IMR-90 (cell line): Measurements from ENCODE around the gene BANP. TPM values are rescaled to one million over a fixed set of nuclear protein-coding genes. Genes with fewer than 3 reads are reported as not detected.
"Not testable (repeated sequence)": the region's sequence is repeated elsewhere in the genome, so short reads cannot be mapped to it uniquely, and the experiment has no call there.

Source experiments
- ATAC-seq: fragments of 200-7000 bp; cut with Tn5 transposase; 2 replicates; pipeline ENCODE4 v1.9.1; 2020; ENCODE audit warnings: low read depth, mild to moderate bottlenecking, moderate library complexity
- BruUV-seq: library from RNA; stranded (reverse); fragments of 400-500 nt; replicated peaks from 2 replicates; lab custom pipeline; 2021; lab: Mats Ljungman, UMichigan
- CTCF ChIA-PET: fragments of 300-600 bp; formaldehyde crosslinking; extraction: SDS; loops from one replicate; lab custom pipeline; 2021; ENCODE audit warnings: antibody characterized with exemption; lab: Yijun Ruan, JAX
- POLR2A ChIA-PET: fragments of 300-600 bp; sonication (Branson Sonifier 250); formaldehyde crosslinking; loops from one replicate; lab custom pipeline; 2022; ENCODE audit warnings: antibody characterized with exemption; ENCODE audit not compliant: unreplicated experiment; lab: Charles Lee
- DNase-seq: peaks from one replicate; pipeline ENCODE4 v3.0.0; 2013
- H2AFZ ChIP-seq: replicated peaks from 2 replicates; pipeline ENCODE3; 2013; ENCODE audit warnings: low read length, mild to moderate bottlenecking; ENCODE audit not compliant: poor library complexity
- H2AK5ac ChIP-seq: 2 replicates; pipeline ENCODE4 v1.6.1; 2013; ENCODE audit warnings: low read depth, low read length, inconsistent platforms
- H2AK9ac ChIP-seq: replicated peaks from 2 replicates; pipeline ENCODE3; 2013; ENCODE audit warnings: mild to moderate bottlenecking, low read depth, low read length, moderate library complexity; ENCODE audit not compliant: poor library complexity
- H2BK120ac ChIP-seq: 2 replicates; pipeline ENCODE4 v1.6.1; 2013; ENCODE audit warnings: low read depth, low read length, inconsistent platforms
- H2BK15ac ChIP-seq: 3 replicates; pipeline ENCODE4 v1.6.1; 2013; ENCODE audit warnings: low read depth, low read length, inconsistent platforms
- H2BK20ac ChIP-seq: 2 replicates; pipeline ENCODE4 v1.6.1; 2013; ENCODE audit warnings: low read depth, mild to moderate bottlenecking, inconsistent platforms, low read length, moderate library complexity
- H2BK5ac ChIP-seq: 2 replicates; pipeline ENCODE4 v1.6.1; 2013; ENCODE audit warnings: mild to moderate bottlenecking, low read depth, low read length, inconsistent platforms; ENCODE audit not compliant: poor library complexity, severe bottlenecking
- H3K14ac ChIP-seq: replicated peaks from 2 replicates; pipeline ENCODE4 v1.6.1; 2013; ENCODE audit warnings: low read depth, low read length, inconsistent platforms
- H3K18ac ChIP-seq: 2 replicates; pipeline ENCODE4 v1.6.1; 2013; ENCODE audit warnings: low read depth, low read length, control low read depth
- H3K23ac ChIP-seq: 2 replicates; pipeline ENCODE4 v1.6.1; 2013; ENCODE audit warnings: low read depth, low read length, inconsistent platforms
- H3K27ac ChIP-seq: 2 replicates; pipeline ENCODE4 v1.5.1; 2013; ENCODE audit warnings: mild to moderate bottlenecking, control low read depth, low read length; ENCODE audit not compliant: insufficient read depth
- H3K27me3 ChIP-seq: 2 replicates; pipeline ENCODE4 v1.6.1; 2013; ENCODE audit warnings: low read length; ENCODE audit not compliant: control insufficient read depth, insufficient read depth
- H3K36me3 ChIP-seq: 2 replicates; pipeline ENCODE4 v1.6.1; 2013; ENCODE audit warnings: low read length, mixed read lengths; ENCODE audit not compliant: control insufficient read depth, insufficient read depth
- H3K4ac ChIP-seq: 2 replicates; pipeline ENCODE4 v1.6.1; 2013; ENCODE audit warnings: low read depth, low read length, inconsistent platforms
- H3K4me1 ChIP-seq: 2 replicates; pipeline ENCODE4 v1.6.1; 2013; ENCODE audit warnings: low read length, mixed read lengths; ENCODE audit not compliant: control insufficient read depth, insufficient read depth
- H3K4me2 ChIP-seq: 2 replicates; pipeline ENCODE4 v1.6.1; 2013; ENCODE audit warnings: low read depth, mild to moderate bottlenecking, control low read depth, low read length, moderate library complexity
- H3K4me3 ChIP-seq: 2 replicates; pipeline ENCODE4 v1.5.1; 2013; ENCODE audit warnings: low read depth, mild to moderate bottlenecking, control low read depth, low read length, moderate library complexity; ENCODE audit not compliant: insufficient read depth
- H3K56ac ChIP-seq: 2 replicates; pipeline ENCODE4 v1.6.1; 2013; ENCODE audit warnings: low read length, inconsistent platforms; ENCODE audit not compliant: insufficient read depth; ENCODE audit errors: extremely low read depth
- H3K79me1 ChIP-seq, 2 experiments: 2 replicates each; pipeline ENCODE4 v1.6.1; 2013; ENCODE audit warnings: low read length in 2 of 2, inconsistent platforms in 1 of 2, low read depth in 1 of 2
- H3K9ac ChIP-seq: 2 replicates; pipeline ENCODE4 v1.6.1; 2013; ENCODE audit warnings: low read depth, low read length, control low read depth
- H3K9me1 ChIP-seq: 2 replicates; pipeline ENCODE4 v1.6.1; 2013; ENCODE audit warnings: low read length, inconsistent platforms; ENCODE audit not compliant: insufficient read depth
- H3K9me3 ChIP-seq: 2 replicates; pipeline ENCODE4 v1.6.1; 2013; ENCODE audit warnings: low read length; ENCODE audit not compliant: control insufficient read depth, insufficient read depth
- H4K20me1 ChIP-seq: 2 replicates; pipeline ENCODE4 v1.6.1; 2013; ENCODE audit warnings: low read length, inconsistent platforms; ENCODE audit not compliant: insufficient read depth
- H4K5ac ChIP-seq: 2 replicates; pipeline ENCODE4 v1.6.1; 2013; ENCODE audit warnings: mild to moderate bottlenecking, low read depth, low read length, control low read depth
- H4K8ac ChIP-seq, 2 experiments: 2 replicates each; pipeline ENCODE4 v1.6.1; 2013; ENCODE audit warnings: low read depth in 2 of 2, low read length in 2 of 2, control low read depth in 1 of 2, inconsistent platforms in 1 of 2
- H4K91ac ChIP-seq: 2 replicates; pipeline ENCODE4 v1.6.1; 2013; ENCODE audit warnings: low read depth, low read length, inconsistent platforms; ENCODE audit not compliant: insufficient read depth
- WGBS, 2 experiments: methylation state at CpG; one replicate each; pipeline versions ENCODE4 v1.1.5 to v1.1.7; 2013; ENCODE audit warnings: missing lambda C conversion rate in 2 of 2; ENCODE audit not compliant: insufficient read length in 1 of 2; ENCODE audit errors: extremely low coverage in 2 of 2; 5-methylcytosine and 5-hydroxymethylcytosine counted together
- dilution Hi-C: fragments of 300-500 bp; cut with HindIII; formaldehyde crosslinking; loops from one replicate; pipeline ENCODE4 v1.14.3; 2018; ENCODE audit warnings: low sequenced_read_pairs; ENCODE audit not compliant: unreplicated experiment
- in situ Hi-C: fragments of 300-500 bp; cut with MboI; formaldehyde crosslinking; loops from 3 replicates; pipeline ENCODE4 v1.14.3; 2019; ENCODE audit warnings: low sequenced_read_pairs, inconsistent platforms, mixed read lengths
- intact Hi-C: fragments of 100-400 bp; cut with micrococcal nuclease; formaldehyde crosslinking; loops from 2 replicates; pipeline ENCODE4 v1.10.0; 2022
- polyA plus RNA-seq, 3 experiments: library from polyadenylated mRNA; depleted of rRNA; stranded (reverse); fragments of >200 nt; gene quantifications; 2 replicates each; pipeline ENCODE4 v1.2.3, GENCODE V29; 2012; ENCODE audit warnings: low replicate concordance in 1 of 3
- total RNA-seq: library from RNA; depleted of rRNA; stranded (reverse); fragments of >200 nt; gene quantifications from 2 replicates; pipeline ENCODE4 v1.2.3, GENCODE V29; 2012

The BANP gene
- total and polyA plus RNA-seq, 2 of the 4 experiments (the other 2 are of a cell fraction) = 17.4 to 17.9 TPM

DNA sequence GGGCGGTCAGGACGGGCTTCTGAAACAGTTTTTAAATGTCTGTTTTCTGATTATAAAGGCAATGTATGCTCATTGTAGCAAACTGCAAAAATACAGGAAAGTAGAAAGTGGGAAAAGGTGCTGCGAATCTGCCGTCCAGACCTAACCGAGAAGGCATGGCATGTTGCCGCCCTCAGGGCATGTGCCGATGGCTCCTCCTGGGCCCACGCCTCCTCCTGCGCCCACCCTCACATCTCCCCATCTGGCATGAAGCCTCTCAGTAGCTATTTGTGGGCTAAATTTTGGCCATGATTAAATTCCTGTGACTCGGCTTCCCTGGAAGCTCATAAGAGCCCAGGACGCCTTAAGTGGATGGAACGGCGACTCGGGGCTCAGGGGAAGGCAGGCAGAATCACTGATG lies 148.7 kb downstream of the BANP start:
- H3K27ac ChIP-seq, H3K36me3 ChIP-seq, H3K4me1 ChIP-seq, H4K5ac ChIP-seq, H3K4ac ChIP-seq, intact Hi-C loops, in situ Hi-C loops, H2AFZ ChIP-seq, DNase-seq, POLR2A ChIA-PET, H2BK20ac ChIP-seq, H4K20me1 ChIP-seq, H4K8ac ChIP-seq, H2AK5ac ChIP-seq, H3K14ac ChIP-seq, H3K9me1 ChIP-seq, H2BK15ac ChIP-seq, H2AK9ac ChIP-seq, H3K23ac ChIP-seq, ATAC-seq, H2BK120ac ChIP-seq, H3K4me3 ChIP-seq, H3K56ac ChIP-seq, H3K18ac ChIP-seq, CTCF ChIA-PET, H4K91ac ChIP-seq, dilution Hi-C loops, BruUV-seq, H3K9ac ChIP-seq, H3K4me2 ChIP-seq, H2BK5ac ChIP-seq, H3K79me1 ChIP-seq: not testable (repeated sequence)
- Histone ChIP-seq H3K27me3 (peaks cover 16% of the 10 kb centered on the region), H3K9me3 (peaks cover 10% of the 10 kb centered on the region)
- WGBS, 2 experiments = no CpG with 5 or more reads among the region's 14 CpGs

DNA sequence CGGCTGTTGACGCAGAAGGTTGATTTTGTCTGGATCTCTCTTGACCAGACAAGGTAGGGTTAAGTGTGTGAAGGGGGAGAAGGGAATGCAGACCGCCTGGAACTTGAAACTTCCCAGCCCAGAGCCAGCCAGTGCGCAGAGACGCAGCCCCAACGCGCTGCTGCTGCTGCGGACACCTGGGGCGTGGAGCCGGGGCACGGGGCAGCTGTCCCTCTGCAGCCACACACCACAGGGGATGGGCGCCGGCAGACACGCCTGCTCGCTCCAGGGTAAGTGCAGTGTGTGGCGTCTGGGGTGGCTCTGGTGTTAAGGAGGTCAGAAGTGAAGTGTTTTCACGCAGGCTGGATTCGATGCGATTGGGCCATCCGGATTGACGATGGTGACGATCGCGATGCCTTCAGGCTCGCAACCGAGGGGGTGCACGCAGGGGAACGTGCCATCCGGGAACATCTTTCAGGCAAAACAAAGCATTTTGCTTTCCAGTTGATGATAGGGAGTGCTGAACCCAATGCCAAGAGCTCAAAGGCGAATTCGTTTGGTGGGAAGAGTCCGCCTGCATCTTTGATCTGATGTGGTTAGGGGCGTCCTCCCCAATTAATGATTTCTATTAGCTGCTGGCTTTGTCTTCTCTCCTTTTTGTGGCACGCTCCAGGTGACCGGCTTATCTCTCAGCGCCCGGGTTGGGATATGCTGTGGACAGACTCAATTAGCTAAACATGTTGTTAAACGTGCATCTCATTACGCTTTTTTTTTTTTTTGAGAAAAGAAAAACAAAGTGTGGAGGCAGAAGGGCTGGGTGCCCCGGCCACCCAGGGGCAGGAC lies 149.8 kb downstream of the BANP start:
- H3K27me3 ChIP-seq = peaks cover 16% of the 10 kb centered on the region
- H4K5ac ChIP-seq, H3K79me1 ChIP-seq, H3K27ac ChIP-seq, H3K36me3 ChIP-seq, H3K4ac ChIP-seq, H3K4me3 ChIP-seq, H3K9me1 ChIP-seq, H2AFZ ChIP-seq, H2AK9ac ChIP-seq, H4K91ac ChIP-seq, H2BK120ac ChIP-seq, H3K4me1 ChIP-seq, BruUV-seq, H3K56ac ChIP-seq, H2BK5ac ChIP-seq, intact Hi-C loops, H2AK5ac ChIP-seq, H3K18ac ChIP-seq, H2BK20ac ChIP-seq, POLR2A ChIA-PET, H3K14ac ChIP-seq, H3K23ac ChIP-seq, in situ Hi-C loops, H4K8ac ChIP-seq, dilution Hi-C loops, H4K20me1 ChIP-seq, H2BK15ac ChIP-seq, CTCF ChIA-PET: not testable (repeated sequence)
- peaks cover 10% of the 10 kb centered on the region for H3K9me3 ChIP-seq
- H3K9ac ChIP-seq = peak overlapping the region; percentile 2; the same call in 1 of the 2 replicates
- DNase-seq (peak; percentile 25), ATAC-seq (peak; percentile 42)
- H3K4me2 ChIP-seq = peak overlapping the region; percentile 50; the same call in 1 of the 2 replicates
- WGBS, 2 experiments = 14% methylated on average over 18 of the region's 40 CpGs; no CpG with 5 or more reads in 1 of the 2 experiments
